AG04450 (cell line): ENCODE measurements around the gene CEP57L1. TPM values are rescaled to one million over a fixed set of nuclear protein-coding genes. Genes with fewer than 3 reads are reported as not detected.

Experiments
- CTCF ChIA-PET: fragments of 300-600, 350-600 bp; formaldehyde crosslinking; extraction: SDS; loops from one replicate; lab custom pipeline; 2022; ENCODE audit warnings: antibody characterized with exemption, inconsistent platforms; lab: Charles Lee
- POLR2A ChIA-PET: fragments of 350-600 bp; formaldehyde crosslinking; extraction: SDS; loops from one replicate; lab custom pipeline; 2021; ENCODE audit warnings: antibody characterized with exemption, inconsistent platforms; lab: Yijun Ruan, JAX
- DNase-seq: peaks from one replicate; pipeline ENCODE4 v3.0.0-alpha.2; 2011; ENCODE audit warnings: low read depth, low spot score
- H3K27ac ChIP-seq: one replicate; pipeline ENCODE4 v1.5.1; 2012; ENCODE audit warnings: low read depth, low read length, control low read depth
- H3K27me3 ChIP-seq: one replicate; pipeline ENCODE4 v1.6.0; 2012; ENCODE audit warnings: low read length; ENCODE audit not compliant: control insufficient read depth, insufficient read depth
- H3K4me3 ChIP-seq: 2 replicates; pipeline ENCODE4 v1.5.1; 2011; ENCODE audit warnings: mild to moderate bottlenecking, low read depth, low read length, control low read depth
- H3K9me3 ChIP-seq: 2 replicates; pipeline ENCODE4 v1.5.1; 2012; ENCODE audit warnings: low read length; ENCODE audit not compliant: control insufficient read depth, insufficient read depth
- polyA plus RNA-seq: library from polyadenylated mRNA; depleted of rRNA; stranded (reverse); fragments of >200 nt; gene quantifications from 2 replicates; pipeline ENCODE4 v1.2.3, GENCODE V29; 2011
- TF ChIP-seq, protein P1 (sequence below): IDR thresholded peaks from 2 replicates; pipeline ENCODE4 v1.5.1; 2011; ENCODE audit warnings: low read depth, low read length, control low read depth, inconsistent platforms

The CEP57L1 gene
- polyA plus RNA-seq, 1 experiment, result 21.2 TPM

DNA sequence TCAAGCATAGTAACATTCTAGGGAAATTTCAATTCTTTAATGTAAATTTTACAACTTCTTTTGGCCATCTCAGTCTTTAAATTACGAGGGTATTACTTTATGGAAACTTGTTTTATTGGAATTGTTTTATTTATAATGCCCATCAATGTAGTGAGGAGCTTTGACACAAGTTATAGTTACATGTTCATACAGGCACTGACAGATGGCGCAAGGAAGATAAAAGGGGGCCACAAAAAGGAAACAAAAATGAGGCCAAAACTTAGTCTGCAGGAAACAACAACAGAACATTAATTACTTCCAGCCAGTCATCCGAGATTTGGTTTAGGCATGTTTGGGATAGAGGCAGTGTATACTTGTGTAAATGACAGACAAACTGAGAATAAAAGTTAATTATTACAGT is 18.9 kb upstream of the CEP57L1 start:
- ChIA-PET CTCF (interaction anchor here (0.6 kb wide), 1 partner anchor 120 kb away, joined by 3 read pairs; no protein-coding TSS in a partner anchor), POLR2A (no interaction called here)
- Histone ChIP-seq H3K27ac (no peak overlapping the region), H3K9me3 (no peaks in the 10 kb centered on the region), H3K27me3 (no peaks in the 10 kb centered on the region), H3K4me3 (no peak overlapping the region)
- DNase-seq, result no peak
- TF ChIP-seq, protein P1, sequence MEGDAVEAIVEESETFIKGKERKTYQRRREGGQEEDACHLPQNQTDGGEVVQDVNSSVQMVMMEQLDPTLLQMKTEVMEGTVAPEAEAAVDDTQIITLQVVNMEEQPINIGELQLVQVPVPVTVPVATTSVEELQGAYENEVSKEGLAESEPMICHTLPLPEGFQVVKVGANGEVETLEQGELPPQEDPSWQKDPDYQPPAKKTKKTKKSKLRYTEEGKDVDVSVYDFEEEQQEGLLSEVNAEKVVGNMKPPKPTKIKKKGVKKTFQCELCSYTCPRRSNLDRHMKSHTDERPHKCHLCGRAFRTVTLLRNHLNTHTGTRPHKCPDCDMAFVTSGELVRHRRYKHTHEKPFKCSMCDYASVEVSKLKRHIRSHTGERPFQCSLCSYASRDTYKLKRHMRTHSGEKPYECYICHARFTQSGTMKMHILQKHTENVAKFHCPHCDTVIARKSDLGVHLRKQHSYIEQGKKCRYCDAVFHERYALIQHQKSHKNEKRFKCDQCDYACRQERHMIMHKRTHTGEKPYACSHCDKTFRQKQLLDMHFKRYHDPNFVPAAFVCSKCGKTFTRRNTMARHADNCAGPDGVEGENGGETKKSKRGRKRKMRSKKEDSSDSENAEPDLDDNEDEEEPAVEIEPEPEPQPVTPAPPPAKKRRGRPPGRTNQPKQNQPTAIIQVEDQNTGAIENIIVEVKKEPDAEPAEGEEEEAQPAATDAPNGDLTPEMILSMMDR, result no peak

DNA sequence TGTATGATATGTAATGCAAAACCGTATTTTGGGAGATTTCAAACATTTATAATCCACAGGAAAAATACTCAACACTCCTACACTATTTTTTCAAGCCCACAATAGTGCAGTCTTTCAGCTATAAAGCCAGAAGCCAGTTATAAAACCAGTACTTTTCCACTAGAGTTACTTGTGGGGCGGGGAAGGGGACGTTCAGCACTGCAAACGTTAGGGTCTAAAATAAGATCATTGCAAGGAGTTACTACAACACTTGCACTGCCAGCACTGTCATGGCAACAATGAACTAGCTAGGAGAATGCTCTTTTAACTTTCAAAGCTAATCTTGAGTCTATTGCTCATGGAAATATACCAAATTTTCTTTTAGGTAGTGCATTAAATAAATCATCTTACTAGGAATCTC is 15.3 kb upstream of the CEP57L1 start:
- no peak for DNase-seq
- no peaks in the 10 kb centered on the region for H3K9me3 ChIP-seq
- TF ChIP-seq, protein P1, result no peak
- no peak overlapping the region for H3K27ac ChIP-seq
- H3K4me3 ChIP-seq, result no peak overlapping the region
- ChIA-PET CTCF (interaction anchor here (1.2 kb wide), 1 partner anchor 538 kb away, joined by 4 read pairs; no protein-coding TSS in a partner anchor), POLR2A (interaction anchor here (0.7 kb wide), 1 partner anchor 174 kb away, joined by 4 read pairs; no protein-coding TSS in a partner anchor)
- H3K27me3 ChIP-seq, result no peaks in the 10 kb centered on the region

DNA sequence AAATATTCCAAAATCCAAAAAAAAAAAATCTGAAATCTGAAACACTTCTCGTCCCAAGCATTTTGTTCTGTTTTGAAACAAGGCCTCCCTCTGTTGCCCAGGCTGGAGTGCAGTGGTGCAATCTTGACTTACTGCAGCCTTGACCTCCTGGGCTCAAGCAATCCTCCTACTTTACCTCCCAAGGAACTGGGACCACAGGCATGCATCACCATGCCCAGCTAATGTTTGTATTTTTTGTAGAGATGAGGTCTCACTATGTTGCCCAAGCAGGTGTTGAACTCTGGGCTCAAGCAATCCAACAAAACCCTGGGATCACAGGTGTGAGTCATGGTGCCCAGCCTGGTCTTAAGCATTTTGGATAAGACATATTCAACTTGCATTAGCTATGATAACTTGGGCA is 14.3 kb upstream of the CEP57L1 start:
- TF ChIP-seq, protein P1, result no peak
- Histone ChIP-seq H3K4me3 (no peak overlapping the region), H3K27ac (no peak overlapping the region), H3K9me3 (no peaks in the 10 kb centered on the region), H3K27me3 (no peaks in the 10 kb centered on the region)
- ChIA-PET POLR2A (no interaction called here), CTCF (interaction anchor here (1.0 kb wide), 1 partner anchor 8 kb away, joined by 6 read pairs; no protein-coding TSS in a partner anchor)
- no peak for DNase-seq

DNA sequence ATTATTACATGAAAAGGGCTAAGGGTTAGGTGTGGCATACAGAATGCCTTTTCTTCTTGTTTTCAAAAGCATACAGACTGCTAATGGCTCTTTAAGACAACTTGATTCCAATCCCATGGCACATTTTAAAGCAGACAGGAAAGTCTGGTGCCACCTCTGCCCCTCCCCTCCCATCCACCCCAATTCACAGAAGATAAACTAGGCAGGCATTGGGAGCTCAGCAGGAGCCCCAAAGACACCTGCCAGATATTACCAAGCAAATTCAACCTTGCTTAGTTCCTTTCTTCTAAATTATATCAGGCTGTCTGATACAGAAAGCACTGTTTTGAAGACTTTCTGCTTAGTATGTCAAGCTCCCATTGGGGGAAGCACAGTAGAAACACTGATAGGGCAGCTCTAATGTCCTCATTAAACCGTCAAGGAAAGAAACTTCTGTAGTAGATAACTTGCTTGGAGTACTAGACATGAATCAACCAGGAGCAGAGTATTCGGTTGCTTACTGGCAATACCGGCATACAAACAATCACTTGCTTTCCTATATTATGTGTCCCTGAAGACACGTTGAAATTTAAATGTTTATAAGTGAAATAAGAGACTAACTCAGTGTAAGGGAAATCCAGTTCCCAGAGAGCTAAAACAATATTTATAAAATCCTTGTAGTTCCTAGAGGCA is 13.7 kb upstream of the CEP57L1 start:
- Histone ChIP-seq H3K27me3 (no peaks in the 10 kb centered on the region), H3K27ac (no peak overlapping the region), H3K9me3 (no peaks in the 10 kb centered on the region), H3K4me3 (no peak overlapping the region)
- CTCF ChIA-PET, result interaction anchor here (1.0 kb wide), 1 partner anchor 8 kb away, joined by 6 read pairs; no protein-coding TSS in a partner anchor
- POLR2A ChIA-PET, result no interaction called here
- DNase-seq, result no peak
- TF ChIP-seq, protein P1, result no peak

DNA sequence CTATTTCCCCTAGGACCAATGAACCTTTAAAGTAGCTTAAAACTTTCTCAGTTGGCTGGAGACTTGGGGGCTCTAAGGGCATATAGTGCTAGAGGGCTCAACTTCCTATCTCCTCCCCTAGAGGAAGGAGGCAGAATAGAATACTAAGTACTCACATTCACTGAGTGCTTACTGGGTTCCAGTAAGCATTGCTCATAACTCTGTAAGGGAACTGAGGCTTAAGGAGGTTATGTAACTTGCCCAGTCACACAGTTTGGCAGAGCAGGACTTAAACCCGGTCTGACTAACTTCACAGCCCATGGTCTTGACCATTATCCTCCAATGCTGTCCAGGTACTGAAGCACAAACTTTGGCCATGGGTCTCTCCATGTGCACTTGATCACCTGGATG is 13.1 kb upstream of the CEP57L1 start:
- CTCF ChIA-PET, result interaction anchor here (1.0 kb wide), 1 partner anchor 9 kb away, joined by 6 read pairs; no protein-coding TSS in a partner anchor
- no peaks in the 10 kb centered on the region for H3K9me3 ChIP-seq
- TF ChIP-seq, protein P1, result peak; percentile 10; the same call in 1 of the 2 replicates
- H3K27me3 ChIP-seq, result no peaks in the 10 kb centered on the region
- POLR2A ChIA-PET, result no interaction called here
- no peak overlapping the region for H3K4me3 ChIP-seq
- no peak overlapping the region for H3K27ac ChIP-seq
- DNase-seq, result no peak
